ENCODE results near the gene ENPP5. TPM values are rescaled to one million over a fixed set of nuclear protein-coding genes. Genes with fewer than 3 reads are reported as not detected.

ENPP5 gene
- total RNA-seq, 1 donor from 2014 or later: not detected

Other genes starting within 250 kb of the ENPP5 start
- under 0.01 TPM in 1 of 2 replicates, not detected in the other for gene CLIC5, start 155.1 kb downstream of the ENPP5 start, total RNA-seq
- gene ENPP4, start 41.0 kb downstream of the ENPP5 start, total RNA-seq: 0.40 and 0.87 TPM in 2 replicates

Data from lung microvascular endothelial cell (primary cell).